Endodermal cell (in vitro differentiated cells): ENCODE data around the gene HELZ2. TPM values are rescaled to one million over a fixed set of nuclear protein-coding genes. Genes with fewer than 3 reads are reported as not detected.

Experiments
- DNase-seq: peaks from one replicate; pipeline ENCODE4 v3.0.0-alpha.2; 2017
- H3K27ac ChIP-seq: 2 replicates; pipeline ENCODE4 v1.5.1; 2013; ENCODE audit warnings: mild to moderate bottlenecking, low read depth, low read length, moderate library complexity
- H3K27me3 ChIP-seq: 2 replicates; pipeline ENCODE4 v1.6.1; 2013; ENCODE audit warnings: mild to moderate bottlenecking, low read length, moderate library complexity; ENCODE audit not compliant: insufficient read depth, control insufficient read depth, poor library complexity, severe bottlenecking
- H3K36me3 ChIP-seq: 2 replicates; pipeline ENCODE4 v1.7.0; 2013; ENCODE audit warnings: mild to moderate bottlenecking, low read length, moderate library complexity; ENCODE audit not compliant: control insufficient read depth, insufficient read depth
- H3K4me1 ChIP-seq: one replicate; pipeline ENCODE4 v1.7.0; 2013; ENCODE audit warnings: low read length; ENCODE audit not compliant: control insufficient read depth, insufficient read depth
- H3K4me3 ChIP-seq: 2 replicates; pipeline ENCODE4 v1.5.1; 2013; ENCODE audit warnings: mild to moderate bottlenecking, low read length, moderate library complexity
- H3K9ac ChIP-seq: 2 replicates; pipeline ENCODE4 v1.6.1; 2013; ENCODE audit warnings: mild to moderate bottlenecking, low read length, moderate library complexity; ENCODE audit not compliant: poor library complexity, severe bottlenecking; ENCODE audit errors: extremely low read depth
- H3K9me3 ChIP-seq: 2 replicates; pipeline ENCODE4 v1.6.1; 2013; ENCODE audit warnings: mild to moderate bottlenecking, low read length, moderate library complexity; ENCODE audit not compliant: control insufficient read depth
- H3K27ac Mint-ChIP-seq: 2 replicates; pipeline ENCODE4 v1.8.0; 2020; ENCODE audit warnings: mixed read lengths
- H3K27me3 Mint-ChIP-seq: 2 replicates; pipeline ENCODE4 v1.8.0; 2021; ENCODE audit warnings: mild to moderate bottlenecking, mixed read lengths; ENCODE audit not compliant: insufficient read depth
- H3K36me3 Mint-ChIP-seq: 2 replicates; pipeline ENCODE4 v1.8.0; 2020; ENCODE audit warnings: low read depth, mixed read lengths
- H3K4me1 Mint-ChIP-seq: 2 replicates; pipeline ENCODE4 v1.8.0; 2020; ENCODE audit warnings: mixed read lengths
- H3K4me3 Mint-ChIP-seq: 2 replicates; pipeline ENCODE4 v1.8.0; 2020; ENCODE audit warnings: mild to moderate bottlenecking, moderate library complexity, mixed read lengths
- H3K9me3 Mint-ChIP-seq: 2 replicates; pipeline ENCODE4 v1.8.0; 2020; ENCODE audit warnings: mild to moderate bottlenecking, mixed read lengths
- WGBS, 2 experiments: methylation state at CpG; one replicate each; pipeline versions ENCODE4 v1.1.5 to v1.1.7; 2013; ENCODE audit warnings: missing lambda C conversion rate in 2 of 2, mixed read lengths in 1 of 2; ENCODE audit not compliant: insufficient coverage in 1 of 2, insufficient read length in 1 of 2; 5-methylcytosine and 5-hydroxymethylcytosine counted together
- total RNA-seq, 2 donors: library from RNA; stranded (reverse); fragmentation: NEBNext Ultra II Directional in 1 of 2; extraction: Animal tissue kit (Norgen Biotek cat#: 25700) in 1 of 2; gene quantifications; 2 replicates in 1 of 2; 3 replicates in 1 of 2; pipeline ENCODE4 v1.2.1, GENCODE V29; 2021
- TF ChIP-seq, protein P1 (sequence below): fragments of 200-600 bp; sonication (generic); conservative IDR thresholded peaks from 2 replicates; pipeline ENCODE4 v1.5.0; 2021; ENCODE audit warnings: antibody characterized with exemption, mild to moderate bottlenecking

HELZ2 gene
- total RNA-seq, 2 donors from 2014 or later: 34.5 to 37.0 TPM

- H3K4me3 Mint-ChIP-seq: no peak overlapping the region
- H3K27ac Mint-ChIP-seq: no peak overlapping the region
- no peaks in the 10 kb centered on the region for H3K36me3 ChIP-seq
- WGBS, 2 experiments: 87 to 90% methylated on average over 32 to 58 of the region's 58 CpGs
- DNase-seq: no peak
- no peaks in the 10 kb centered on the region for H3K4me1 ChIP-seq
- no peak overlapping the region for H3K9ac ChIP-seq
- H3K36me3 Mint-ChIP-seq: no peaks in the 10 kb centered on the region
- peaks cover 7% of the 10 kb centered on the region for H3K4me1 Mint-ChIP-seq
- H3K27me3 Mint-ChIP-seq: no peaks in the 10 kb centered on the region
- H3K4me3 ChIP-seq: no peak overlapping the region
- H3K27me3 ChIP-seq: no peaks in the 10 kb centered on the region
- H3K27ac ChIP-seq: no peak overlapping the region
- H3K9me3 ChIP-seq: no peaks in the 10 kb centered on the region
- no peaks in the 10 kb centered on the region for H3K9me3 Mint-ChIP-seq
- TF ChIP-seq, protein P1, sequence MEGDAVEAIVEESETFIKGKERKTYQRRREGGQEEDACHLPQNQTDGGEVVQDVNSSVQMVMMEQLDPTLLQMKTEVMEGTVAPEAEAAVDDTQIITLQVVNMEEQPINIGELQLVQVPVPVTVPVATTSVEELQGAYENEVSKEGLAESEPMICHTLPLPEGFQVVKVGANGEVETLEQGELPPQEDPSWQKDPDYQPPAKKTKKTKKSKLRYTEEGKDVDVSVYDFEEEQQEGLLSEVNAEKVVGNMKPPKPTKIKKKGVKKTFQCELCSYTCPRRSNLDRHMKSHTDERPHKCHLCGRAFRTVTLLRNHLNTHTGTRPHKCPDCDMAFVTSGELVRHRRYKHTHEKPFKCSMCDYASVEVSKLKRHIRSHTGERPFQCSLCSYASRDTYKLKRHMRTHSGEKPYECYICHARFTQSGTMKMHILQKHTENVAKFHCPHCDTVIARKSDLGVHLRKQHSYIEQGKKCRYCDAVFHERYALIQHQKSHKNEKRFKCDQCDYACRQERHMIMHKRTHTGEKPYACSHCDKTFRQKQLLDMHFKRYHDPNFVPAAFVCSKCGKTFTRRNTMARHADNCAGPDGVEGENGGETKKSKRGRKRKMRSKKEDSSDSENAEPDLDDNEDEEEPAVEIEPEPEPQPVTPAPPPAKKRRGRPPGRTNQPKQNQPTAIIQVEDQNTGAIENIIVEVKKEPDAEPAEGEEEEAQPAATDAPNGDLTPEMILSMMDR: no peak
These were observed 26.9 kb downstream of the HELZ2 start for GRCh38 chr20:63546956-63547724.

DNA sequence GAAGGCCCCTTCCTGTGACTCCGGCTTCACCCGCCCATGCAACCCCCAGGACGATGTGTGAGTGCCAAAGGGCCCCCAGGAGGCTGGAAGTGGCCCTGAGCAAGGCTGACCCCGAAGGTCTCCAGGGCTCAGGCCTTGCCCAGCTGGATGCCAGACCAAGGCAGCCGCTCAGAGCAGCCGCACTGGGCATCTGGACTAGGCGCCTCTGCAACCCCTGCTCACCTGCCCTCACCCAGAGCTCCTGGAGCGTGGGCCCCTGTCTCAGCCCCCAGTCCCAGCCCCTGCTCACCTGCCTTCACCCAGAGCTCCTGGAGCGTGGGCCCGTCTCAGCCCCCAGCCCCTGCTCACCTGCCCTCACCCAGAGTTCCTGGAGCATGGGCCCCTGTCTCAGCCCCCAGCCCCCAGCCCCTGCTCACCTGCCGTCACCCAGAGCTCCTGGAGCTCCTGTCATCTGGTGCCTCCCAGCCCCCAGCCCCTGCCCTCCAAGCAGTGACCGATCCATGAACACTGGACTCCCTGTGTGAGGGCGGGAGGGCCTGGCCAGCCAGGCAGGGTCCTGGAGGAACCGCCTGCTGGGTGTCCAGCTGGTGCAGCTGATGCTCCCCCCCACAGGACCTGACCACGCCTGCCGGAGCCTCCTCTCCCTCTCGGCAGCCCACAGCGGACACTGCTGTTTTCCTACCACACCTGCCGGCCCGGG is 27.6 kb downstream of the HELZ2 start:
- Histone ChIP-seq H3K27ac (no peak overlapping the region), H3K4me1 (no peaks in the 10 kb centered on the region), H3K27me3 (no peaks in the 10 kb centered on the region), H3K9me3 (no peaks in the 10 kb centered on the region), H3K9ac (no peak overlapping the region), H3K36me3 (no peaks in the 10 kb centered on the region), H3K4me3 (no peak overlapping the region)
- Mint-ChIP-seq H3K27ac (no peak overlapping the region), H3K4me1 (peaks cover 7% of the 10 kb centered on the region), H3K9me3 (no peaks in the 10 kb centered on the region), H3K36me3 (no peaks in the 10 kb centered on the region), H3K4me3 (no peak overlapping the region), H3K27me3 (no peaks in the 10 kb centered on the region)
- WGBS, 2 experiments: 89 to 94% methylated on average over 10 to 20 of the region's 20 CpGs
- TF ChIP-seq, protein P1: no peak
- no peak for DNase-seq

DNA sequence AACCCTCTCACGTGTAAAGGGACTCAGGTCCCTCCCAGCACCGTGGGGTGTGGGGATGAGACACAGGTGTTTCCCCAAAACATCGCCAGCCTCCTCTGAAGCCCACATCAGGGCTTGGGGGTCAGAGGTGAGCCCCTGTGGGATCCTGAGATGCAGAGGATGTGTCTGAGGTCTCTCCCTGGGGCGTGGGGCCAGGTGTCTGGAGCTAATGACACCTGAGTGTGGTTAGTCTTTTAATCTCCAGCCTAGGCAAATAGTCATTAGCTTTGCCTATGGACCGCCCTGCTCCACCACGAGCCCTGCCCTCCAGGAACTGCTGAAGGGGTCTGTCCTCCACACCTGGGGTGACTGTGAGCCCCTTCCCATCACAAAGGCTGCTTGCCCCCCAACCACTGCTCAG is 28.2 kb downstream of the HELZ2 start:
- Histone ChIP-seq H3K9ac (no peak overlapping the region), H3K4me3 (no peak overlapping the region), H3K27me3 (no peaks in the 10 kb centered on the region), H3K27ac (no peak overlapping the region), H3K4me1 (no peaks in the 10 kb centered on the region), H3K9me3 (no peaks in the 10 kb centered on the region), H3K36me3 (no peaks in the 10 kb centered on the region)
- peaks cover 7% of the 10 kb centered on the region for H3K4me1 Mint-ChIP-seq
- H3K36me3 Mint-ChIP-seq: no peaks in the 10 kb centered on the region
- WGBS, 2 experiments: 69 to 81% methylated on average over 6 of the region's 6 CpGs
- H3K27ac Mint-ChIP-seq: no peak overlapping the region
- no peak overlapping the region for H3K4me3 Mint-ChIP-seq
- H3K27me3 Mint-ChIP-seq: no peaks in the 10 kb centered on the region
- H3K9me3 Mint-ChIP-seq: no peaks in the 10 kb centered on the region
- no peak for DNase-seq
- TF ChIP-seq, protein P1: no peak
